Activated T-helper 2 cell treated with anti-CD3 and anti-CD28 coated beads, Interferon-gamma antibody, Interleukin-2, Interleukin-4, amounts not matched to agents 10 μg/mL and 5 μg/mL and 100 μg/mL, durations not matched to agents 14 hours and 24 hours and 36 hours (primary cell): Measurements from ENCODE around the gene TRIM71. TPM values are rescaled to one million over a fixed set of nuclear protein-coding genes. Genes with fewer than 3 reads are reported as not detected.

ENCODE experiments used
- DNase-seq: peaks from one replicate; pipeline ENCODE4 v3.0.0; 2021; ENCODE audit warnings: low spot score
- H3K27ac Mint-ChIP-seq: one replicate; pipeline ENCODE4 v1.8.0; 2021; ENCODE audit warnings: mixed read lengths
- H3K27me3 Mint-ChIP-seq: one replicate; pipeline ENCODE4 v1.8.0; 2021; ENCODE audit warnings: low read depth, mixed read lengths
- H3K36me3 Mint-ChIP-seq: one replicate; pipeline ENCODE4 v1.8.0; 2021; ENCODE audit warnings: low read depth, mixed read lengths
- H3K4me1 Mint-ChIP-seq: one replicate; pipeline ENCODE4 v1.8.0; 2021; ENCODE audit warnings: low read depth, mixed read lengths
- H3K4me3 Mint-ChIP-seq: one replicate; pipeline ENCODE4 v1.8.0; 2021; ENCODE audit warnings: low read depth, mild to moderate bottlenecking, moderate library complexity, mixed read lengths
- H3K9me3 Mint-ChIP-seq: one replicate; pipeline ENCODE4 v1.8.0; 2021; ENCODE audit warnings: mixed read lengths
- intact Hi-C: fragments of 100-400 bp; cut with micrococcal nuclease; formaldehyde crosslinking; loops from one replicate; pipeline ENCODE4 v1.15.1; 2023
- total RNA-seq: library from RNA; stranded (reverse); gene quantifications from 2 replicates; pipeline ENCODE4 v1.2.3, GENCODE V29; 2022

Gene TRIM71
- total RNA-seq, 1 donor from 2014 or later: 0.05 TPM

DNA sequence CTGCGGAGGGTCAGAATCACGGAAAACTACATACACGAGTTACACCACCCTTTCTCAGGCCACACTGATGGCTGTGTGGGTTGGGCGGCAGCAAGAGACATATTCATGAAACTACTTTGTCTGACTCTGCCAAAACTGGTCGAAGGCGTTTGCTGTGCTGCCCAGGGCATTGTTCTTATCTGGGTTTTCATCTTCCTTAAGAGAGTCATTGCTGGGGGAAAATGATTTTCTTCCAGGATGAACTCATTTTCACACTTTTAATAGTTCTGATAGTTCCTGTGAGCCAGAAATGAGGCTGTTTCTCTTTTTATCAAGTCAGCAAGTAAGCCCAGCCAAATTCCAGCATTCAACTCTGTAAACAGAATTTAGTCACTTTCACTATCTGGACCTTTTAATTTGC is 47.6 kb downstream of the TRIM71 start:
- Mint-ChIP-seq H3K27me3 (peaks cover 19% of the 10 kb centered on the region), H3K27ac (no peak overlapping the region), H3K9me3 (no peaks in the 10 kb centered on the region), H3K36me3 (no peaks in the 10 kb centered on the region), H3K4me1 (no peaks in the 10 kb centered on the region), H3K4me3 (no peak overlapping the region)
- intact Hi-C loops: no loop called here
- DNase-seq: no peak

DNA sequence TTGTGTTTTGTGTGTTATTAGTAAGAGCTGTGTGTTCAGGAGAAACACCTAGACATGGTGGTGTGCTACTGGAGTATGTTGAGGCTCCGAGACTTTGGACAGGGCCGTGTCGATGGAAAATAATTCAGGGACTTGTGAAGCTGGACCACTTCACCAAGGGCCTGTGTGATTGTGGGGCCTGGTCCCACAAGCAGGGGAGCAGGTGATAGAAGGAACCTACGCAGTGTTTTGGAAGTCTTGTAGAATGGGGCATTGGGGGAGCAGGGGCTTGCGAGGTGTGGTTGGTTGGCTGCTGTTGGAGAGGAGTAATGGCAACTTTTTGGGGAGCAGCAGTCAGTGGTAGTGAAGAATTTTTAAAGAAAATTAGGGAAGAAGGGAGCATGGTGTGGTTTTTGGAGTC is 48.7 kb downstream of the TRIM71 start:
- H3K36me3 Mint-ChIP-seq: no peaks in the 10 kb centered on the region
- no peaks in the 10 kb centered on the region for H3K9me3 Mint-ChIP-seq
- H3K27me3 Mint-ChIP-seq: peaks cover 23% of the 10 kb centered on the region
- H3K4me1 Mint-ChIP-seq: no peaks in the 10 kb centered on the region
- no peak overlapping the region for H3K27ac Mint-ChIP-seq
- H3K4me3 Mint-ChIP-seq: no peak overlapping the region
- no peak for DNase-seq
- intact Hi-C loops: no loop called here

DNA sequence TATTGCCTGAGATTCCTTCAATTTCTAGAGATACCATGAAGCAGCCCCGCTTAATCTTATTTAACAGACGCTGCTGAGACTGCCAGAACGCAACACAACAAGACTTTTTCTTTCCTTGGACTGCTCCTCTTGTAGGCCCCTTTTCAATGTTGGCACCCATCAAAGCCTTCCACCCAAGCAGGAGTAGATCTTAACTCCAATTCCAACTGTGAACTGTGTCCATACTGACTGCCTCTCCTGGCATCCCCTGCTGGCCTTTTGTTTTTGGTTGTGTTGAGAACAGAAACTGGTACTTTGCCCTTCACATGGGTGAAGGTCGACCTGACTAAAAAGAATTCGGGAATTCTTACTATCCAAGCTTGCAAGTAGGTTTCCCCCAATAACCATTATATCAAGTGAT is 50.2 kb downstream of the TRIM71 start:
- Mint-ChIP-seq H3K4me1 (no peaks in the 10 kb centered on the region), H3K36me3 (no peaks in the 10 kb centered on the region), H3K27me3 (peaks cover 28% of the 10 kb centered on the region), H3K4me3 (no peak overlapping the region), H3K9me3 (no peaks in the 10 kb centered on the region), H3K27ac (no peak overlapping the region)
- no peak for DNase-seq
- intact Hi-C loops: no loop called here

DNA sequence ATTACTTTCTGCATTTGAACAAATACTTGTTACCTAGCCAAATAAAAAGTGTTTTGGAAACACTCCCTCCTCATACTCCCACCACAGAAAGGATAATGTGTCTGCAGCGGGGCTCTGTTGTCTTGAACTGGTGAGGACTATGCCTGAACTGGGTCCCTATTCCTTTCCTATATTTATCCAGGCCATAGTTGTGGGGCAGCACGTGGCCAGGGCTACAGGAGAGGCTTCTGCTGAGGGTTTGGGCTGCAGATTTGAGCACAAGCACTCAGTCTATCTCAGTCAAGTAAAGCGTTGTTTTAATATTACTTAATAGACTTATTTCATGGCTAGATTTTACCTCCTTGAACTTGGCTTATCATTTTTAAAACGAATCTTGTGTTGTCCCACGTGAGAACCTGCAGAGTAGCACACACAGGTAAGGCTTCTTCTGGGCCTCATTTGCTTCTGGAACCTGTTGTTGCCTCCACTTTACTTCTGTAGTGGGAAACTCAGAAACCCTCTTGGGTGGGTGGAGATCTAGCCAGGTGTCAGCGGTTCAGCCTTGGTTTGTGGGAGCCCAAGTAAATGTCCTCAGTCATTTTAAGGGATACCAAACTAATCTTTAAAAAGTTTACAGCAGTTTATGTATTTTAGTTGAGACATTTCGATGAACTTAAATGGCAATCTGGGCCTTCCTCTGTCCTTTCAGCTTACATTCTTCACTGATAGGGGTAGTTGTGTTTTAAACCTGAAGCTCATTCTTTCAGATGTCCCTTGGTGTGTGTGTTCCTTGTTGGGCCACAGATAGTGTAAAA is 51.1 kb downstream of the TRIM71 start:
- Mint-ChIP-seq H3K9me3 (no peaks in the 10 kb centered on the region), H3K27me3 (peaks cover 31% of the 10 kb centered on the region), H3K4me3 (no peak overlapping the region), H3K27ac (no peak overlapping the region), H3K4me1 (no peaks in the 10 kb centered on the region), H3K36me3 (no peaks in the 10 kb centered on the region)
- DNase-seq: no peak
- intact Hi-C loops: no loop called here

DNA sequence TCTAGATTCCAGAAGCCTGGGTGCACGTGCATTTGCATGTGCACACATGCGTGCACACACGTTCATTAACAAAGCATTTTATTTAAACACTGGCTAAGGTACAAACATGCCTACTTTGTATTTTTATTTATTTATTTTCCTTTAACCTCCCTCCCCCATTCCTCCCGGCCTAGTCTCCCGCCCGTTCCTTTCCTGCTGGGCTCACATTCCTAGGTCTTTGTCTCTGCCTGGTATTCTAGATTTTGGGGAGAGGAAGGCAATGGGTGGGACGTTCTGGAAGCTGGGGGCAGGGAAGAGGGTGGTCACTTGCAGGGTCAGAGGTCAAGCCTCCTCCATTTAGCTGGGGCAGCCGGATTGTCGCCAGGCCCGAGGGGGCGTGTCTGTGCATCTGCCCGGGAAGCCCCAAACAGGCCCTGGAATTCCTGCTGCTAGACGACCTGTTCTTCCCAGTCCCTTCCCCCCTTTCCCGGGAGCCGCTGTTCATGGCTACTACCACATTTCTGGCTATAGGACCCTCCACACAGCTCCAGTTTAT is 51.8 kb downstream of the TRIM71 start:
- H3K4me3 Mint-ChIP-seq: no peak overlapping the region
- H3K36me3 Mint-ChIP-seq: no peaks in the 10 kb centered on the region
- peaks cover 33% of the 10 kb centered on the region for H3K27me3 Mint-ChIP-seq

GRCh38 chr3:32870373-32871095 is 52.7 kb downstream of the TRIM71 start:
- intact Hi-C loops: no loop called here
- H3K27ac Mint-ChIP-seq: no peak overlapping the region
- H3K27me3 Mint-ChIP-seq: peaks cover 34% of the 10 kb centered on the region
- no peak overlapping the region for H3K4me3 Mint-ChIP-seq
- H3K36me3 Mint-ChIP-seq: no peaks in the 10 kb centered on the region
- H3K4me1 Mint-ChIP-seq: no peaks in the 10 kb centered on the region
- no peak for DNase-seq
- no peaks in the 10 kb centered on the region for H3K9me3 Mint-ChIP-seq

More for the DNA sequence above, 51.8 kb downstream of the TRIM71 start:
- Mint-ChIP-seq H3K9me3 (no peaks in the 10 kb centered on the region), H3K27ac (no peak overlapping the region), H3K4me1 (no peaks in the 10 kb centered on the region)
- intact Hi-C loops: no loop called here
- DNase-seq: no peak

GRCh38 chr3:32871273-32871672 is 53.5 kb downstream of the TRIM71 start:
- Mint-ChIP-seq H3K4me3 (no peak overlapping the region), H3K27me3 (peaks cover 41% of the 10 kb centered on the region), H3K27ac (no peak overlapping the region), H3K9me3 (no peaks in the 10 kb centered on the region), H3K36me3 (no peaks in the 10 kb centered on the region), H3K4me1 (no peaks in the 10 kb centered on the region)
- no peak for DNase-seq
- intact Hi-C loops: no loop called here

DNA sequence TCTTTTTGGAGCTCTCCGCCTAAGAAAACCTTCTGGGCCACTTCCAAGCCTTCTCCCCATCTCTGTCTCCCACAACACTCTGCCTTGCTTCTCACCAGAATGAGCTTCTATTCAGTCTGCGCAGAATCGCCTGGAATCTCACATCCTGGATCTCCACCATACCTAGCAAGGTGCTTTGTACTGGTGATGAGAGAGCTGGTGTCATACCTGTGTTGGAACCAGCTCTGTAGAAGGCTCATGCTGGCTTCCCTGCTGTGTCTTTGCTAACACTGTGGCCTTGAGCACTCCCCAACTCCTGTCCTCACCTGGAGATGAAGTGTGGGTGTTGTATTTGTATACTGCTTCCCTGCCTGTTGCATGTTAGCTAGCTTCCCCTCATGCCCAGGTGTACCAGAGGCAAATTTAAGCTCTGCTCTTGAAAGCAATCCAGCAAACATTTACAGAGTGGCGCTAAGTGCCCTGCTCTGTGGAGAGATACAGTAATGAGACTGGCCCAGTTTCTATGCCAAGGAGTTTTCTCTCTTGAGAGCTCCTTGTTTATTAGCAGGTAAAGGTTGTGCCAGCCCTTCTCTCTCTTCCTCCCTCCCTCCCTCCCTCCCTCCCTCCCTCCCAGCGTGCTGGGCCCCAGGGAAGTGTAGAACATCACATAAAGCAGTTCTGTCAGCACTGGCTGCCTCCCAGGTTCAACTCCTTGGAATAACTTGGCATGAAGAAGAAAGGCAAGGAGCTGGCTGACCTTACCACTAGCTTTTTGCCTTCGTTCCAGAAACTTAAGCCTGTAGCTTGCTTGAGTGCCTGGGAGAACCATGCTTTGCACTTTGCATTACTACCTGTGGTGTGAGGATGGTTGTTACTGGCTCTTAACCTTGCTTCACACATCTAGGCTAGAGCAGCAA is 54.9 kb downstream of the TRIM71 start:
- Mint-ChIP-seq H3K4me3 (no peak overlapping the region), H3K27me3 (peaks cover 46% of the 10 kb centered on the region), H3K36me3 (no peaks in the 10 kb centered on the region), H3K9me3 (no peaks in the 10 kb centered on the region), H3K27ac (no peak overlapping the region), H3K4me1 (no peaks in the 10 kb centered on the region)
- no peak for DNase-seq
- intact Hi-C loops: no loop called here

DNA sequence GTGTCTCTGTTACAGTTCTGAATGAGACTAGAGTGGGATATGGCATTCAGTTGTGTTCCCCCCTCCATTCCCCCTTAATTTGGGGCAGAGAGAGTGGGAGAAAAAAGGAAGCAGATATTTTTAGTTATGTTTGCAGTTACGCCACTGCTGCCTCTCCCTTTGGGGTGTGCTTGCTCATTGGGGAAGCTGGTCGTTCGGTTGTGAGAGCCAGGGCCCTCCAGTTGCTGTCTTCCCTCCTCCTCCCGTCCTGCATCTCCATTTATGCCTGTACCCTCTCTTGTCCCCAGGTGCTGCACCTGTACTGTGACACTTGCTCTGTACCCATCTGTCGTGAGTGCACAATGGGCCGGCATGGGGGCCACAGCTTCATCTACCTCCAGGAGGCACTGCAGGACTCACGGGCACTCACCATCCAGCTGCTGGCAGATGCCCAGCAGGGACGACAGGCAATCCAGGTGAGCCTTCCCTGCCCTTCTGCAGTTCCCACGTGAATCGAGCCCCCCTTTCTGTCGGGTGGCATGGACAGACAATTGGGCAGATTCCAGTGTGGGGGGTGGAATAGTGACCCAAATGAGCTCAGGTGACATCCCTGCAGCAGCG is 55.8 kb downstream of the TRIM71 start:
- no peaks in the 10 kb centered on the region for H3K9me3 Mint-ChIP-seq
- H3K4me3 Mint-ChIP-seq: no peak overlapping the region
- H3K36me3 Mint-ChIP-seq: no peaks in the 10 kb centered on the region
- no peak overlapping the region for H3K27ac Mint-ChIP-seq
- no peaks in the 10 kb centered on the region for H3K4me1 Mint-ChIP-seq
- no peak for DNase-seq
- intact Hi-C loops: no loop called here
- peaks cover 47% of the 10 kb centered on the region for H3K27me3 Mint-ChIP-seq

DNA sequence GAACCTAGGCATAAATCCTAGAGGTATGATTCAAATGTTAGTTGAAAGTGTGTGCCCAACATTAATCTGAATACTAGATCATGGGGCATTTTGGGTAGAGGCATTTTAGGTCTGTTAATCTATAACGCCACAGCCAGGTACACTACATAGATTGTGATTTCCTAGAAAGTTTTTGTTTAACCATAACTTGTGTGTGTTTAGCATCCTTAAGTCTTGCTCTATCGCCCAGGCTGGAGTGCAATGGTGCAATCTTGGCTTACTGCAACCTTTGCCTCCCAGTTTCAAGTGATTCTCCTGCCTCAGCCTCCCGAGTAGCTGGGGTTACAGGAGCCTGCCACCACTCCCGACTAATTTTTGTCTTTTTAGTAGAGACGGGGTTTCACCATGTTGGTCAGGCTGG is 59.1 kb downstream of the TRIM71 start:
- Mint-ChIP-seq H3K4me1 (peaks cover 3% of the 10 kb centered on the region), H3K36me3 (no peaks in the 10 kb centered on the region), H3K4me3 (no peak overlapping the region), H3K27ac (no peak overlapping the region), H3K27me3 (peaks cover 57% of the 10 kb centered on the region), H3K9me3 (no peaks in the 10 kb centered on the region)
- no peak for DNase-seq
- intact Hi-C loops: no loop called here

DNA sequence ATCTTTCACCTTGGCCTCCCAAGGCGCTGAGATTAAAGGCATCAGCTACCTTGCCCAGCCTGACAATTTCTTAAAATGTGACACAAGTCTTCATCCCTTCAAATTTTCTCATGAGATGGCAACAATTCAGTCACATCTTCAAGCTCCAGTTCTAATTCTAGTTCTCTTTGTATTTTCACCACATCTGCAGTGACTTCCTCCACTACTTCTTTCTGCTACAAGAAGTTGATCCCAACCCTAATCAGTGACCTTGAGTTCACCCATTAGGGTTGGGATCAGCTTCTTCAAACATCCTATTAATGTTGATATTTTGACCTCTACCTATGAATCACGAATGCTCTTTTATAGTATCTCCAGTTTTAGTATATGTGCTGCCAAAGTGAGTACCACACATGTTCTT is 59.8 kb downstream of the TRIM71 start:
- no peak for DNase-seq
- H3K4me1 Mint-ChIP-seq: peaks cover 5% of the 10 kb centered on the region
- H3K27me3 Mint-ChIP-seq: peaks cover 55% of the 10 kb centered on the region
- intact Hi-C loops: no loop called here
- no peaks in the 10 kb centered on the region for H3K9me3 Mint-ChIP-seq
- H3K36me3 Mint-ChIP-seq: no peaks in the 10 kb centered on the region
- H3K4me3 Mint-ChIP-seq: no peak overlapping the region
- no peak overlapping the region for H3K27ac Mint-ChIP-seq

- Mint-ChIP-seq H3K27ac (no peak overlapping the region), H3K4me1 (peaks cover 20% of the 10 kb centered on the region), H3K36me3 (no peaks in the 10 kb centered on the region), H3K27me3 (peaks cover 50% of the 10 kb centered on the region), H3K9me3 (no peaks in the 10 kb centered on the region), H3K4me3 (no peak overlapping the region)
- no peak for DNase-seq
- intact Hi-C loops: no loop called here
Observed at GRCh38 chr3:32880225-32880624, 62.4 kb downstream of the TRIM71 start.
